PC-9 (cell line): ENCODE results near the gene SUGCT. TPM values are rescaled to one million over a fixed set of nuclear protein-coding genes. Genes with fewer than 3 reads are reported as not detected.

Source experiments
- BruUV-seq: library from RNA; stranded (reverse); fragments of 400-500 nt; replicated peaks from 2 replicates; lab custom pipeline; 2021; lab: Mats Ljungman, UMichigan
- CTCF ChIA-PET: fragments of 300-600 bp; sonication (Branson Sonifier 250); formaldehyde crosslinking; loops from one replicate; lab custom pipeline; 2022; ENCODE audit warnings: antibody characterized with exemption; lab: Charles Lee
- POLR2A ChIA-PET: fragments of 300-600 bp; sonication (Branson Sonifier 250); formaldehyde crosslinking; loops from one replicate; lab custom pipeline; 2022; ENCODE audit warnings: antibody characterized with exemption; ENCODE audit not compliant: unreplicated experiment; lab: Charles Lee
- DNase-seq, 2 experiments: peaks; one replicate each; pipeline versions ENCODE4 v3.0.0 to v3.0.0-alpha.2; 2015 to 2022; ENCODE audit warnings: mixed read lengths in 1 of 2
- H2AFZ ChIP-seq: fragments of 200-600 bp; sonication (generic); 2 replicates; pipeline ENCODE4 v1.8.1; 2017; ENCODE audit warnings: antibody characterized with exemption
- H3F3A ChIP-seq: fragments of 200-600 bp; sonication (generic); 2 replicates; pipeline ENCODE4 v1.8.1; 2017; ENCODE audit warnings: antibody characterized with exemption, mild to moderate bottlenecking, low read depth; ENCODE audit not compliant: insufficient read depth
- H3K27ac ChIP-seq: fragments of 200-600 bp; sonication (generic); 2 replicates; pipeline ENCODE4 v1.6.1; 2016; ENCODE audit warnings: mixed run types
- H3K27me3 ChIP-seq: fragments of 200-600 bp; sonication (generic); 2 replicates; pipeline ENCODE4 v1.6.1; 2016; ENCODE audit warnings: low read depth, mixed run types; ENCODE audit not compliant: insufficient read depth
- H3K36me3 ChIP-seq: fragments of 200-600 bp; sonication (generic); 2 replicates; pipeline ENCODE4 v1.6.1; 2016; ENCODE audit warnings: low read depth, mixed run types
- H3K4me1 ChIP-seq: fragments of 200-600 bp; sonication (generic); replicated peaks from 2 replicates; pipeline ENCODE4 v1.6.1; 2016; ENCODE audit warnings: mixed run types; ENCODE audit not compliant: insufficient read depth
- H3K4me2 ChIP-seq: fragments of 200-600 bp; sonication (generic); 2 replicates; pipeline ENCODE4 v1.6.1; 2017; ENCODE audit warnings: mixed run types
- H3K4me3 ChIP-seq: fragments of 200-600 bp; sonication (generic); 2 replicates; pipeline ENCODE4 v1.6.1; 2016; ENCODE audit warnings: mixed run types
- H3K79me2 ChIP-seq: fragments of 200-600 bp; sonication (generic); 2 replicates; pipeline ENCODE4 v1.6.1; 2017; ENCODE audit warnings: low read depth, mixed run types
- H3K9me2 ChIP-seq: fragments of 200-600 bp; sonication (generic); 2 replicates; pipeline ENCODE4 v1.8.1; 2017; ENCODE audit warnings: mild to moderate bottlenecking; ENCODE audit not compliant: insufficient read depth
- H3K9me3 ChIP-seq: fragments of 200-600 bp; sonication (generic); 2 replicates; pipeline ENCODE4 v1.8.1; 2016; ENCODE audit warnings: low read depth; ENCODE audit not compliant: insufficient read depth
- H4K20me1 ChIP-seq: fragments of 200-600 bp; sonication (generic); 2 replicates; pipeline ENCODE4 v1.8.1; 2017; ENCODE audit not compliant: insufficient read depth
- CTCF ChIP-seq: fragments of 200-600 bp; sonication (generic); conservative IDR thresholded peaks from 2 replicates; pipeline ENCODE4 v1.6.1; 2017; ENCODE audit warnings: mixed run types, antibody characterized with exemption, mild to moderate bottlenecking, moderate library complexity
- EZH2 ChIP-seq: fragments of 200-600 bp; sonication (generic); IDR thresholded peaks from 2 replicates; pipeline ENCODE4 v1.8.0; 2017; ENCODE audit warnings: antibody characterized with exemption, low read depth
- intact Hi-C: fragments of 100-400 bp; cut with micrococcal nuclease; formaldehyde crosslinking; loops from one replicate; pipeline ENCODE4 v1.10.0; 2022; ENCODE audit not compliant: unreplicated experiment
- total RNA-seq: library from RNA; stranded (reverse); gene quantifications from 2 replicates; pipeline ENCODE4 v1.2.3, GENCODE V29; 2021

The SUGCT gene
- total RNA-seq, 1 experiment from 2014 or later, result 3.5 TPM

GRCh38 chr7:40880581-40880980 is 745.8 kb downstream of the SUGCT start:
- no peak overlapping the region for H3K27ac ChIP-seq
- no peaks in the 10 kb centered on the region for H3K36me3 ChIP-seq
- no peak overlapping the region for H2AFZ ChIP-seq
- TF ChIP-seq CTCF (no peak), EZH2 (no peak)
- H3K4me2 ChIP-seq, result no peak overlapping the region
- H3K79me2 ChIP-seq, result no peaks in the 10 kb centered on the region
- H3K4me3 ChIP-seq, result no peak overlapping the region
- no peaks in the 10 kb centered on the region for H3K9me2 ChIP-seq
- intact Hi-C loops, result no loop called here
- H3F3A ChIP-seq, result no peaks in the 10 kb centered on the region
- DNase-seq, result no peak
- H3K9me3 ChIP-seq, result no peaks in the 10 kb centered on the region
- H3K4me1 ChIP-seq, result peaks cover 5% of the 10 kb centered on the region
- no peaks in the 10 kb centered on the region for H4K20me1 ChIP-seq
- ChIA-PET POLR2A (no interaction called here), CTCF (no interaction called here)
- no peaks in the 10 kb centered on the region for H3K27me3 ChIP-seq
- BruUV-seq, result no TSS peak

DNA sequence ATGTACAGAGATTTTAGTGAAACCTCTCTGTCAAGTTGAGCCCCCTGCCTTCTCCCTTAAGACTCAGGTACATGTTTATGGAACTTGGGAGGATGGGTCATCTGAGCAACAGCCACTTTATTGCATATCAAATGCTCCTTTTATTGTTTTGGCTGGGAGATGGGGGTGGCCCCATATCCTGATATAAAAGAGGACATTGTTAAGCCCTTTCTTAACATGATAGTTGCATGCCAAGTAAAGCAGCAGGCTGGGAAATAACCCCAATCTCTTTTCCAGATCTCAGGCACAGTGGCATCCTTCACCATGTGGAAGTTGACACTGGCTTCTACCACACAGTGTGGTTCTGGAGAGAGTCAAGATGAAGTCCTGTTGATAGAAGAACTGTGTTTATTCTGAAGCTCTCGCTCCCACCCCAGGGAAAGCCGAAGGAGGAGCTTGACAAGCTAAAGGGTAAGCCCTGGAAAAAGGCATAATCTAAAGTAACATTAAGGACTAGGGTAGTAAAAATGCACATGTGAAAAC is 746.7 kb downstream of the SUGCT start:
- no peak overlapping the region for H3K4me3 ChIP-seq
- ChIA-PET CTCF (no interaction called here), POLR2A (no interaction called here)
- H3K4me1 ChIP-seq, result peaks cover 8% of the 10 kb centered on the region
- H4K20me1 ChIP-seq, result no peaks in the 10 kb centered on the region
- no peaks in the 10 kb centered on the region for H3K36me3 ChIP-seq
- no peak overlapping the region for H3K4me2 ChIP-seq
- no peak for DNase-seq
- H3K79me2 ChIP-seq, result no peaks in the 10 kb centered on the region
- no peaks in the 10 kb centered on the region for H3K9me2 ChIP-seq
- BruUV-seq, result no TSS peak
- H3K27me3 ChIP-seq, result no peaks in the 10 kb centered on the region
- H3K27ac ChIP-seq, result no peak overlapping the region
- H2AFZ ChIP-seq, result no peak overlapping the region
- no peak for TF ChIP-seq CTCF
- TF ChIP-seq EZH2, result no peak
- H3K9me3 ChIP-seq, result peaks cover 8% of the 10 kb centered on the region; the same call in 1 of the 2 replicates
- intact Hi-C loops, result no loop called here
- H3F3A ChIP-seq, result no peaks in the 10 kb centered on the region

DNA sequence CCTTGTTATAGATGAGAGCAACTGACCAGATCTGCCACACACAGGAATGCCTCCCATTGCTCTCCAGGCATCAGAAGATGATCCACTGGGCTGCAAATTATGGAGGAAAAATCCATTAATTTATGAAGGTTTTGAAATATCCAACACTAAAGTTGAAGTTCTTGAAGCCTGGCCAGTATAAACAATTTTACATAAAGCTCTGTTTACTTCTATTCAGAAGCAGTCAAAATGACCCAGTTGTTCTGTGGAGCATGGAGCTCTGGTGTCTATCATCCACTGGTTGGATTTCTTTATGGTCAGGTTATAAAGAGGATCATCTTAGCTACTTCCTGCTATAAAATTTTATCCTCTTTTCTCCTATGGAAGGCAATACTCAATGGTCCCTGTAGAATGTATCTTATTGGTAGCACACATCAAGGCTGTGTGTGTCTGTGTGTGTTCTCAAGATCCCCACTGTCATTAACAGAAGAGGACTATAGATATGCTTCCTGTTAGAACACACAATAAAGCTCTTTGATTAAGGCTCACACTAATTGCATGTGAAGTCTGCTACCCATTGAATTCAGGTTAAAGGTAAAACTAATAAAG is 747.4 kb downstream of the SUGCT start:
- peaks cover 11% of the 10 kb centered on the region for H3K4me1 ChIP-seq
- H3K9me3 ChIP-seq, result peaks cover 9% of the 10 kb centered on the region; the same call in 1 of the 2 replicates
- no peaks in the 10 kb centered on the region for H3K36me3 ChIP-seq
- H3F3A ChIP-seq, result no peaks in the 10 kb centered on the region
- no peak for DNase-seq
- H3K27me3 ChIP-seq, result no peaks in the 10 kb centered on the region
- H4K20me1 ChIP-seq, result no peaks in the 10 kb centered on the region
- H3K27ac ChIP-seq, result no peak overlapping the region
- ChIA-PET POLR2A (no interaction called here), CTCF (no interaction called here)
- H2AFZ ChIP-seq, result no peak overlapping the region
- no TSS peak for BruUV-seq
- no peaks in the 10 kb centered on the region for H3K9me2 ChIP-seq
- no peak overlapping the region for H3K4me3 ChIP-seq
- intact Hi-C loops, result no loop called here
- no peak overlapping the region for H3K4me2 ChIP-seq
- H3K79me2 ChIP-seq, result no peaks in the 10 kb centered on the region
- TF ChIP-seq CTCF (no peak), EZH2 (no peak)
